OCI-LY1 (cell line): ENCODE measurements around the gene WIZ.
A peak's percentile ranks its signal among the peaks of the same experiment; 100 is the strongest.

Experiments used
- H2AFZ ChIP-seq: fragments of 200-600 bp; sonication (generic), shearing (Covaris generic); 2 replicates; pipeline ENCODE4 v1.6.0; 2014; ENCODE audit warnings: antibody characterized with exemption, mild to moderate bottlenecking, low read length
- H3F3A ChIP-seq: fragments of 200-600 bp; sonication (generic), shearing (Covaris generic); 2 replicates; pipeline ENCODE4 v1.6.0; 2014; ENCODE audit warnings: mild to moderate bottlenecking, antibody characterized with exemption, low read length, moderate library complexity; ENCODE audit not compliant: insufficient read depth
- H3K27ac ChIP-seq: fragments of 200-600 bp; sonication (generic); 2 replicates; pipeline ENCODE4 v1.5.1; 2014; ENCODE audit warnings: low read length, mixed run types, mild to moderate bottlenecking, low read depth; ENCODE audit not compliant: poor library complexity, severe bottlenecking
- H3K27me3 ChIP-seq: fragments of 200-600 bp; sonication (generic); 2 replicates; pipeline ENCODE4 v1.6.0; 2014; ENCODE audit warnings: antibody characterized with exemption, mild to moderate bottlenecking, low read length, moderate library complexity; ENCODE audit not compliant: insufficient read depth
- H3K36me3 ChIP-seq: fragments of 200-600 bp; sonication (generic); 2 replicates; pipeline ENCODE4 v1.6.1; 2014; ENCODE audit warnings: mild to moderate bottlenecking, antibody characterized with exemption, low read length, moderate library complexity, mixed read lengths; ENCODE audit not compliant: insufficient read depth
- H3K4me1 ChIP-seq: fragments of 200-600 bp; sonication (generic); 2 replicates; pipeline ENCODE4 v1.5.1; 2014; ENCODE audit warnings: mild to moderate bottlenecking, low read length, moderate library complexity; ENCODE audit not compliant: insufficient read depth, severe bottlenecking
- H3K4me2 ChIP-seq: fragments of 200-600 bp; sonication (generic), shearing (Covaris generic); 2 replicates; pipeline ENCODE4 v1.6.1; 2014; ENCODE audit warnings: low read length
- H3K4me3 ChIP-seq: fragments of 200-600 bp; sonication (generic); 2 replicates; pipeline ENCODE4 v1.5.1; 2014; ENCODE audit warnings: low read length, low read depth, mild to moderate bottlenecking, mixed read lengths; ENCODE audit not compliant: poor library complexity, severe bottlenecking
- H3K79me2 ChIP-seq: fragments of 200-600 bp; shearing (Covaris generic); 2 replicates; pipeline ENCODE4 v1.6.1; 2016; ENCODE audit warnings: mixed run types, low read length, mixed read lengths; ENCODE audit not compliant: insufficient read depth
- H3K9ac ChIP-seq: fragments of 200-600 bp; sonication (generic), shearing (Covaris generic); 2 replicates; pipeline ENCODE4 v1.6.1; 2014; ENCODE audit warnings: mild to moderate bottlenecking, low read length, mixed read lengths
- H3K9me2 ChIP-seq: fragments of 200-600 bp; sonication (generic), shearing (Covaris generic); 2 replicates; pipeline ENCODE4 v1.6.1; 2014; ENCODE audit warnings: low read depth, mild to moderate bottlenecking, low read length, mixed read lengths
- H3K9me3 ChIP-seq: fragments of 200-600 bp; shearing (Covaris generic); 2 replicates; pipeline ENCODE4 v1.6.1; 2014; ENCODE audit warnings: low read length, mixed read lengths
- H4K20me1 ChIP-seq: fragments of 200-600 bp; sonication (generic), shearing (Covaris generic); 2 replicates; pipeline ENCODE4 v1.6.0; 2016; ENCODE audit warnings: mild to moderate bottlenecking, low read length; ENCODE audit not compliant: insufficient read depth
- EZH2 ChIP-seq: fragments of 200-600 bp; sonication (generic), shearing (Covaris generic); IDR thresholded peaks from 2 replicates; pipeline ENCODE4 v1.8.0; 2017; ENCODE audit warnings: borderline replicate concordance, mixed run types, mild to moderate bottlenecking, antibody characterized with exemption, low read length, moderate library complexity, mixed read lengths
- TF ChIP-seq, protein P1 (sequence below): fragments of 200-600 bp; sonication (generic), shearing (Covaris generic); IDR thresholded peaks from 2 replicates; pipeline ENCODE4 v1.5.1; 2017; ENCODE audit warnings: mild to moderate bottlenecking, antibody characterized with exemption, low read length, moderate library complexity, mixed read lengths

Gene WIZ

DNA sequence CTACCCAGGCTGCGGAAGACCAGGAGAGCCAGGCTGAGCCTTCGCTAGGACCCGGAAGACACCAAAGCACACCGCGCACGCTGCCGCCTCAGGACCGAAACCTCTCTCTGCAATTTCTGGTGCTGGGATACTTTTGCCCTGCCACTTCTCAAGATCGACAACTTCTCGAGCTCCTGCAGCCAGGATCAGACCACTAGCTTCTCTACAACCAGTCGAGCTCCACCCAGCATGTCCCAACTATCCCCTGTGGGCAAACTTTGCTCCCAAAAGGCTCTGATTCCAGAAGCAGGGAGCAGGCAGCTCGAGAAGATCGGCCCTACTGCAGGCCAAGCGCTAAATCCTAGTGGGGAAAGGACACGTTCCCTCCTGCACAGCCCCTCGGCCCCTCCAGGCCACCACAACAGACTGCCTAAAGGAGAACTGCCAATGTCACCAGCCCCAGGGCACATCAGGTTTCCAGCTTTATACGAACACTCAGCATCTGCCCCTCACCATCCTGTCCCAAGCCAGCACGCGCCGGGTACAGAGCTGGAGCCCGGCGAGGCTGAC, 71.1 kb downstream of the WIZ start:
- H4K20me1 ChIP-seq: no peaks in the 10 kb centered on the region
- H3K79me2 ChIP-seq: peaks cover 51% of the 10 kb centered on the region
- peak overlapping the region; percentile 100 for H3K4me3 ChIP-seq
- H3K36me3 ChIP-seq: peaks cover 29% of the 10 kb centered on the region
- no peaks in the 10 kb centered on the region for H3K27me3 ChIP-seq
- H3F3A ChIP-seq: peaks cover 5% of the 10 kb centered on the region; the same call in 1 of the 2 replicates
- H3K9me2 ChIP-seq: no peaks in the 10 kb centered on the region
- H3K27ac ChIP-seq: peak overlapping the region; percentile 89
- H3K4me2 ChIP-seq: peak overlapping the region; percentile 91
- no peaks in the 10 kb centered on the region for H3K9me3 ChIP-seq
- H2AFZ ChIP-seq: no peak overlapping the region
- H3K9ac ChIP-seq: peak overlapping the region; percentile 100
- H3K4me1 ChIP-seq: peaks cover 44% of the 10 kb centered on the region
- no peak for TF ChIP-seq EZH2
- TF ChIP-seq, protein P1, sequence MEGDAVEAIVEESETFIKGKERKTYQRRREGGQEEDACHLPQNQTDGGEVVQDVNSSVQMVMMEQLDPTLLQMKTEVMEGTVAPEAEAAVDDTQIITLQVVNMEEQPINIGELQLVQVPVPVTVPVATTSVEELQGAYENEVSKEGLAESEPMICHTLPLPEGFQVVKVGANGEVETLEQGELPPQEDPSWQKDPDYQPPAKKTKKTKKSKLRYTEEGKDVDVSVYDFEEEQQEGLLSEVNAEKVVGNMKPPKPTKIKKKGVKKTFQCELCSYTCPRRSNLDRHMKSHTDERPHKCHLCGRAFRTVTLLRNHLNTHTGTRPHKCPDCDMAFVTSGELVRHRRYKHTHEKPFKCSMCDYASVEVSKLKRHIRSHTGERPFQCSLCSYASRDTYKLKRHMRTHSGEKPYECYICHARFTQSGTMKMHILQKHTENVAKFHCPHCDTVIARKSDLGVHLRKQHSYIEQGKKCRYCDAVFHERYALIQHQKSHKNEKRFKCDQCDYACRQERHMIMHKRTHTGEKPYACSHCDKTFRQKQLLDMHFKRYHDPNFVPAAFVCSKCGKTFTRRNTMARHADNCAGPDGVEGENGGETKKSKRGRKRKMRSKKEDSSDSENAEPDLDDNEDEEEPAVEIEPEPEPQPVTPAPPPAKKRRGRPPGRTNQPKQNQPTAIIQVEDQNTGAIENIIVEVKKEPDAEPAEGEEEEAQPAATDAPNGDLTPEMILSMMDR: no peak

DNA sequence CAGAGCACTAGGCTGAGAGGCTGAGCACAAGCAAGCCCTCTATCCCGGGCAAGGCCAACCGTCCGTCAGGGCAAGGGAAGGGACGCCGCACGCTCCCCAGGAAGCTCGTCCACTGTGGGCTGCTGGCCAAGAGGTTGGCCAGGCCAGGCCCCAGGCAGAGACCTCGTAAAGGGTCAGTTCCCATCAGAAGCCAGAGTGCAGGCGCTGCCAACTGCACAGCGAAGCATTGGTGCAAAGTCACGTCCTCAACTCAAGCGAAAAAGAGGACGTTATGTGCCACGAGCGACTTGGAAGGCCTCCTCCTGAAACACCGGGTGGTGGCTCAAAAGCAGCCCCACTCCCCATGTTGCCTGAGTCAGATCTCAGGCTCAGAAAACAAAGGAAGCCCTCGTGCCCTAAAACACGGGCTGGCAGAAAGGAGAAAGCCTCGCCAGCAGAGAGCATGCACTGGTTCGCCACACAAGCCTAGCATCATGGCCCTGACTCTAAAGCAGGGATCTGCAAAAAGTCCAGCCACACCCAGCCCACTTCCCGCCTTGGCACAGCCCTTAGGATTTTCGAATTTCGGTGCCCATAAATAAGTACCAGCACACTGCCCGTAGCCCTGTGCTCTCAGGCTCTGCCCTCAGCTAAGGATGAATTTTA, 74.8 kb downstream of the WIZ start:
- no peaks in the 10 kb centered on the region for H3F3A ChIP-seq
- H3K79me2 ChIP-seq: peaks cover 51% of the 10 kb centered on the region
- no peak overlapping the region for H3K4me2 ChIP-seq
- no peak overlapping the region for H2AFZ ChIP-seq
- H3K4me3 ChIP-seq: no peak overlapping the region
- H3K27ac ChIP-seq: no peak overlapping the region
- peaks cover 52% of the 10 kb centered on the region for H3K36me3 ChIP-seq
- no peaks in the 10 kb centered on the region for H4K20me1 ChIP-seq
- H3K9ac ChIP-seq: no peak overlapping the region
- peaks cover 28% of the 10 kb centered on the region for H3K4me1 ChIP-seq
- H3K9me3 ChIP-seq: no peaks in the 10 kb centered on the region
- no peaks in the 10 kb centered on the region for H3K9me2 ChIP-seq
- no peak for TF ChIP-seq EZH2
- TF ChIP-seq, protein P1: no peak
- H3K27me3 ChIP-seq: no peaks in the 10 kb centered on the region

DNA sequence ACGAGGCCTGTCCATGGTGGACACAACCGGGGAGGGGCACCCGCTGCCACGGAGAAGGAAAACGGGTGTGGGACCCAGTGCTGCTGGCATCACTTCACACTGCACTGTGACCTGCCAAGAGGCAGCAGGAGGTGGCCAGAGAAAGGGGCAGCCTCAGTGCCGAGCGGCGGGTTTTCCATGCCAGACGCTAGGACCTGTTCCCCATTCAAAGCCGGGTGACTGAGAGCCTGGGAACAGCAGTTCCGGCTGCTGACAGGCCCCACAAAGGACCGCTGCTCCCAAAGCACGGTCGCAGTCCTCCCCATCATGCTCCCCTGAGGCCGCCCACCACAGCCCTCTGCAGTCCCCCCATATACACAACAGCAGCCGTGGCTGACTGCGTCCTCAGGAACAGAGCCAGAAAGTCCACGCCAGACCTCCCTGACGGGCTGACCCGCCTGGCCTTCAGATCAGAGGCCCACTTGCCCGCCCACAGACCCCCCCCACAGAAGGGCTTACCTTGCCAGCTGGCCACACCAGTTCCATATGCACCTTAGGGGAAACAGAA, 75.6 kb downstream of the WIZ start:
- no peak overlapping the region for H2AFZ ChIP-seq
- H3K4me2 ChIP-seq: no peak overlapping the region
- peaks cover 51% of the 10 kb centered on the region for H3K79me2 ChIP-seq
- H3K9me3 ChIP-seq: no peaks in the 10 kb centered on the region
- no peaks in the 10 kb centered on the region for H3F3A ChIP-seq
- H3K9me2 ChIP-seq: no peaks in the 10 kb centered on the region
- no peak overlapping the region for H3K27ac ChIP-seq
- peaks cover 28% of the 10 kb centered on the region for H3K4me1 ChIP-seq
- TF ChIP-seq, protein P1: no peak
- TF ChIP-seq EZH2: no peak
- no peak overlapping the region for H3K9ac ChIP-seq
- peaks cover 60% of the 10 kb centered on the region for H3K36me3 ChIP-seq
- no peak overlapping the region for H3K4me3 ChIP-seq
- no peaks in the 10 kb centered on the region for H3K27me3 ChIP-seq
- H4K20me1 ChIP-seq: no peaks in the 10 kb centered on the region
